ENCODE measurements around the gene LMF2.

The LMF2 gene

GRCh38 chr22:50526834-50527801, 19.6 kb upstream of the LMF2 start:
- H3K4me1 ChIP-seq (ENCODE audit: control insufficient read depth in 1 of 2, insufficient read depth in 1 of 2, low read depth in 1 of 2, low read length in 1 of 2) = peaks cover 44 to 52% of the 10 kb centered on the region in 2 experiments
- no peaks in the 10 kb centered on the region for H3K27me3 ChIP-seq
- H3K9me3 ChIP-seq = no peaks in the 10 kb centered on the region
- H3K27ac ChIP-seq = peak overlapping the region; percentile 98
- H3K4me3 ChIP-seq (ENCODE audit: low read depth in 1 of 2, low read length in 1 of 2) = peak overlapping the region; percentile 81 to 98
- H3K36me3 ChIP-seq = peaks cover 37% of the 10 kb centered on the region
- TF ChIP-seq CTCF (IDR thresholded peaks at IDR 0.05) = no peak

GRCh38 chr22:50526108-50526833, 18.8 kb upstream of the LMF2 start:
- TF ChIP-seq CTCF (IDR thresholded peaks at IDR 0.05) = peak; percentile 83
- Histone ChIP-seq H3K36me3 (peaks cover 46% of the 10 kb centered on the region), H3K4me1 (ENCODE audit: control insufficient read depth in 1 of 2, insufficient read depth in 1 of 2, low read depth in 1 of 2, low read length in 1 of 2) (peaks cover 44 to 49% of the 10 kb centered on the region in 2 experiments), H3K27ac (peak overlapping the region; percentile 98), H3K27me3 (no peaks in the 10 kb centered on the region), H3K4me3 (ENCODE audit: low read depth in 1 of 2, low read length in 1 of 2) (peak overlapping the region; percentile 81 to 98), H3K9me3 (no peaks in the 10 kb centered on the region)

- Histone ChIP-seq H3K9me3 (no peaks in the 10 kb centered on the region), H3K27me3 (no peaks in the 10 kb centered on the region), H3K27ac (peak overlapping the region; percentile 98), H3K36me3 (peaks cover 51% of the 10 kb centered on the region), H3K4me3 (ENCODE audit: low read depth in 1 of 2, low read length in 1 of 2) (peak overlapping the region; percentile 81 to 98), H3K4me1 (ENCODE audit: control insufficient read depth in 1 of 2, insufficient read depth in 1 of 2, low read depth in 1 of 2, low read length in 1 of 2) (peaks cover 44 to 49% of the 10 kb centered on the region in 2 experiments)
- TF ChIP-seq CTCF (IDR thresholded peaks at IDR 0.05) = no peak
Observed at GRCh38 chr22:50525858-50526107, 18.3 kb upstream of the LMF2 start.

- Histone ChIP-seq H3K4me3 (ENCODE audit: low read depth in 1 of 2, low read length in 1 of 2) (peak within 1 kb of the TSS; percentile 81 to 98), H3K4me1 (ENCODE audit: control insufficient read depth in 1 of 2, insufficient read depth in 1 of 2, low read depth in 1 of 2, low read length in 1 of 2) (peaks cover 44 to 46% of the 10 kb centered on the region in 2 experiments), H3K36me3 (peaks cover 52% of the 10 kb centered on the region), H3K9me3 (no peaks in the 10 kb centered on the region), H3K27ac (peak within 1 kb of the TSS; percentile 98), H3K27me3 (no peaks in the 10 kb centered on the region)
- peak; percentile 50 for TF ChIP-seq CTCF (IDR thresholded peaks at IDR 0.05)
Observed at GRCh38 chr22:50525104-50525857, 17.8 kb upstream of the LMF2 start, which contains the start of gene SCO2. Gene SCO2 (minus strand): TSS chr22:50525598. CDS start chr22:50524411, 1,187 bp downstream.

- peaks cover 44 to 46% of the 10 kb centered on the region in 2 experiments for H3K4me1 ChIP-seq (ENCODE audit: control insufficient read depth in 1 of 2, insufficient read depth in 1 of 2, low read depth in 1 of 2, low read length in 1 of 2)
- no peak for TF ChIP-seq CTCF (IDR thresholded peaks at IDR 0.05)
- peaks cover 52% of the 10 kb centered on the region for H3K36me3 ChIP-seq
- H3K27ac ChIP-seq = peak overlapping the region; percentile 98
- no peaks in the 10 kb centered on the region for H3K27me3 ChIP-seq
- no peaks in the 10 kb centered on the region for H3K9me3 ChIP-seq
- peak overlapping the region; percentile 81 to 98 for H3K4me3 ChIP-seq (ENCODE audit: low read depth in 1 of 2, low read length in 1 of 2)
Observed at GRCh38 chr22:50524676-50525103, 17.2 kb upstream of the LMF2 start.
